Activated CD4-positive, alpha-beta T cell treated with anti-CD3 and anti-CD28 coated beads, Interleukin-2, amount 50 U/mL, for 24 hours (primary cell): Measurements from ENCODE around the gene RASSF6.
"Not testable (repeated sequence)": the region's sequence is repeated elsewhere in the genome, so short reads cannot be mapped to it uniquely, and the experiment has no call there.

ENCODE experiments used
- DNase-seq, 2 donors: peaks; one replicate each; pipeline ENCODE4 v3.0.0-alpha.2; 2020; ENCODE audit warnings: low read depth in 1 of 2, low spot score in 1 of 2

Gene RASSF6

DNA sequence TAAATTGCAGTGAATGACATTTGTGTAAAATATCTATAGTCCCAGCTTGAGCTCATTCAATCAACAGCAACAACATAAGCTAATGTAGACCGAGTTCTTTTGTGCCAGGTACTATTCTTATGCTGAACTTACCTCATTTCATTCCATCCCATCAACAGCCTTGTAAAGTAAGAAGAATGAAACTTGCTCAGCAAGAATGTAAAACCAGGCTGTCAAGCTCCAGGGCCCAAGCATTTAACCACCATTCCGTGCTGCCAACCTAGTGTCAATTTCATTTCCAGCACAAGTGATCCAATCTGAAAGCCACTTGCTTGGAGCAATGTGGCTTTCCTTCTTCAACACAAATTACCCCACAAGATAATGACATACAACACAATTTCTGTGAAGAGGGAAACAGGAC, 36.6 kb downstream of the RASSF6 start:
- DNase-seq, result no peak

- DNase-seq, result no peak
Measured at GRCh38 chr4:73577371-73577770, 42.9 kb downstream of the RASSF6 start.

GRCh38 chr4:73576381-73576780, 43.9 kb downstream of the RASSF6 start:
- no peak for DNase-seq

GRCh38 chr4:73575660-73576059, 44.6 kb downstream of the RASSF6 start:
- no peak for DNase-seq

GRCh38 chr4:73573794-73574528, 46.3 kb downstream of the RASSF6 start:
- DNase-seq, result no peak

DNA sequence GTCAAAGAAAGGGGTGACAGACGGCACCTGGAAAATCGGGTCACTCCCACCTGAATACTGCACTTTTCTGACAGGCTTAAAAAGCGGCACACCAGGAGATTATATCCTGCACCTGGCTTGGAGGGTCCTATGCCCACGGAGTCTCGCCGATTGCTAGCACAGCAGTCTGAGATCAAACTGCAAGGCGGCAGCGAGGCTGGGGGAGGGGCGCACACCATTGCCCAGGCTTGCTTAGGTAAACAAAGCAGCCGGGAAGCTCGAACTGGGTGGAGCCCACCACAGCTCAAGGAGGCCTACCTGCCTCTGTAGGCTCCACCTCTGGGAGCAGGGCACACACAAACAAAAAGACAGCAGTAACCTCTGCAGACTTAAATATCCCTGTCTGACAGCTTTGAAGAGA, 69.4 kb downstream of the RASSF6 start:
- DNase-seq, result not testable (repeated sequence)

DNA sequence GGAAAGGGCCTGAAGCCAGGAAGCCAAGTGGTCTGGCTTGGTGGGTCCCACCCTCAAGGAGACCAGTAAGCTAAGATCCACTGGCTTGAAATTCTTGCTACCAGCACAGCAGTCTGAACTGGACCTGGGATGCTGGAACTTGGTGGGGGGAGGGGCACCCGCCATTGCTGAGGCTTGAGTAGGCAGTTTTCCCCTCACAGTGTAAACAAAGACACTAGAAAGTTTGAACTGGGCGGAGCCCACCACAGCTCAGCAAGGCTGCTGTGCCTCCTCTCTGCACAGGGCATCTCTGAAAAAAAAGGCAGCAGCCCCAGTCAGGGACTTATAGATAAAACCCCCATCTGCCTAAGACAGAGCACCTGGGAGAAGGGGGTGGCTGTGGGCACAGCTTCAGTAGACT, 75.6 kb downstream of the RASSF6 start:
- no peak for DNase-seq

GRCh38 chr4:73541251-73541650, 79.0 kb downstream of the RASSF6 start:
- no peak for DNase-seq

- no peak for DNase-seq
Measured at GRCh38 chr4:73540826-73541225, 79.4 kb downstream of the RASSF6 start.

- no peak for DNase-seq
Measured at GRCh38 chr4:73539386-73539785, 80.8 kb downstream of the RASSF6 start.

GRCh38 chr4:73538162-73538561, 82.1 kb downstream of the RASSF6 start:
- DNase-seq, result no peak

DNA sequence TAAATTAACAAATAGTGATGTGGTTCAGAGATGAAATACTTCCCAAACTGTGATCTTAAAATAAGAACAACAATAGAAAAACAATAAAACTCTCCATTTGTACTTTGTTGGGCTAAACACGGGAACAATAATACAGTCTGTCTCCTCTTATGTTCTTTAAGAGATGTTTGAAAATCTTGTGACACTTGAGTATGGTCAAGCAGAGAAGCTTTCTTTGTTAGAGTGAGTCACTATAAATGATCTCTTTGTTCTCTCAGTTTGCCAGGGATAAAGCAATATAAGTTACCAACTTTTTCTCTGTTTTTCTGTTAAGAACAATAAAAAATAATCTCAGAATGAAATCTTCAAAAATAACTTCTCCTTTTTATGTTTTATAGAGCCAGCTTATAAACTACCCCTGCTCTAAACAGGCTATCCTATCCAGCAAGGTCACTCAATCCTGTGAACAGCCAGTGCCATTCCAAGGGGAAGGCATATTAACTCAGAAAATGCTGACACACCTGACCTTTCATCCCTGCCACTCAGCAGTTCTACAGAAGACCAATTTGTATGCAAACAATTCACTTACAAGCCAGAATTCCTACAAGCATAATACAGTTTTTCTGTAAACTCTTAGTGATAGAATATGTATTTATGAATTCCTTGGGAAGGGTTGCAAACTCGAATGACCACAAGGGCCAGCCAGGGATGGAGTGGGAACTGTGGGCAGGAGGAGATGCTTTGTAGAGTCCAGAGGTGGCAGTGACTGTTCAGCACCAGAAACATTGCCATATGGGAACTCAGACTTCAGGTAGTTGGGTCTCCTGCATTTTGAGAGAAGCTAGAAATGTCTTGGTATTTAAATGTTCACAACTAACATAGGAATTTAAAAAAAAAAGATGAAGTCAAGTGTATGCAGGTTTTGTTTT, 86.5 kb downstream of the RASSF6 start:
- DNase-seq, result no peak

DNA sequence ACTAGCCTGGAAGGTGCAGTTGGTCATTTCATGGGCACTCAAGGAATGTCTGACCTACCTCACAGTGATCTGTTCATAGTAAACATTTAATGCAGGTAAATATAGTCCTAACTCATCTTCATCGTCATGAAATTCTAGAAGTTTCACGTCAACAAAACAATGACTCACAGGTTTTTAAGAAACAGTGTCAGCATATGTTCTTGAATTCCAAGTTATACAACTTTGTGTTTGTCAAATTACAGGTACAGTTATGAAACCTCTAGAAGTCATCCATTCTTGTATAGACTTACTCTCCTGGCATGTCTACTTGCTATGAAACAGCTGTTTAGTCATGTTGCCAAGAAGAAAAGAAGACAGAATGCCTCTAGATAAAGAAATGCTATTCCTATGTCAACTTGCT, 92.1 kb downstream of the RASSF6 start:
- no peak for DNase-seq

DNA sequence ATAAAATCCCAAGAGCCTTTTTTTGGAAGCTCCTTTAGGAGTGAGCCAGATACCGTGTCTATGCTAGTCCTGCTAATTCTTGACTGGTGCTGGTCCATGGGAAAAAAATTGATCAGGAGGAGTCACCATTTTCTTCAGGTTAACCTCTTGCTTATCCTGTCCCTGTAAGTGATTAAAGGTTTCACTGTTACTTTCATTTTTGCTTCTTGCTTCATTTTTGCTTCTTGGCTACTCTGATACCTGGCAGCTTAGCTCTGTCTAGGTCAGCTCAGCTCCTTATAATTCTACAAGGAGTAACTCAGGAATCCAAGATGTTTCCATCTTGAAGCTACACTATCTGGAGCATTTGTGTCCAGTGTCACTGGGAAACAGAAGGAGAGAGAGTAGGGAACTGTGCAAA, 93.0 kb downstream of the RASSF6 start:
- DNase-seq, result no peak

GRCh38 chr4:73525611-73526010, 94.6 kb downstream of the RASSF6 start:
- no peak for DNase-seq

DNA sequence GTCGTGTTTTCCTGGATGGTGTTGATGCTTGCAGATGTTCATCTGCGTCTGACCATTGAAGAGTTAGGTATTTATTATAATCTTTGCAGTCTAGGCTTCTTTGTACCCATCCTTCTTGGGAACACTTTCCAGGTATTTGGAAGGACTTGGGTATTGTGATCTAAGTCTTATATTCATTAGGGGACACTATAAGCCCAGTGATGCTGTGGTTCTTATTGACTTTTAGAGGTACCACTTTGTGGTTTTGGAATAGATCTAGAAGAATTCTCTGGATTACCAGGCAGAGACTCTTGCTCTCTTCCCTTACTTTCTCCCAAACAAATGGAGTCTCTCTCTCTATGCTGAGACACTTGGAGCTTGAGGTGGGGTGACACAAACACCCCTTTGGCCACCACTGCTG, 97.1 kb downstream of the RASSF6 start:
- no peak for DNase-seq
